SJCRH30 (cell line): ENCODE data around the gene SYNRG. TPM values are rescaled to one million over a fixed set of nuclear protein-coding genes. Genes with fewer than 3 reads are reported as not detected.
A peak's percentile ranks its signal among the peaks of the same experiment; 100 is the strongest.
"Not testable (repeated sequence)": the region's sequence is repeated elsewhere in the genome, so short reads cannot be mapped to it uniquely, and the experiment has no call there.

Experiments used
- DNase-seq, 2 experiments: peaks; one replicate each; pipeline ENCODE4 v3.0.0-alpha.2; 2015 to 2020
- H3K27ac ChIP-seq: fragments of 250-450 bp; sonication (Bioruptor Pico); 2 replicates; pipeline ENCODE4 v1.5.1; 2020; ENCODE audit warnings: mild to moderate bottlenecking, moderate library complexity
- H3K27me3 ChIP-seq: fragments of 250-450 bp; sonication (Bioruptor Pico); 2 replicates; pipeline ENCODE4 v1.5.1; 2020; ENCODE audit warnings: mild to moderate bottlenecking, moderate library complexity
- H3K36me3 ChIP-seq: fragments of 250-450 bp; sonication (Bioruptor Pico); 2 replicates; pipeline ENCODE4 v1.5.1; 2020; ENCODE audit warnings: mild to moderate bottlenecking, moderate library complexity
- H3K4me1 ChIP-seq: fragments of 250-450 bp; sonication (Bioruptor Pico); 2 replicates; pipeline ENCODE4 v1.5.1; 2020; ENCODE audit warnings: mild to moderate bottlenecking, moderate library complexity
- H3K4me3 ChIP-seq: fragments of 250-450 bp; sonication (Bioruptor Pico); 2 replicates; pipeline ENCODE4 v1.5.1; 2020; ENCODE audit warnings: mild to moderate bottlenecking, moderate library complexity
- H3K9me3 ChIP-seq: fragments of 250-450 bp; sonication (Bioruptor Pico); replicated peaks from 2 replicates; pipeline ENCODE4 v1.5.1; 2020; ENCODE audit warnings: mild to moderate bottlenecking, moderate library complexity
- total RNA-seq: library from RNA; depleted of rRNA; stranded (reverse); fragments of >200 nt; shearing (Covaris generic); gene quantifications from 2 replicates; pipeline ENCODE4 v1.2.3, GENCODE V29; 2014

SYNRG gene
- total RNA-seq, 1 experiment from 2014 or later, result 16.5 TPM

DNA sequence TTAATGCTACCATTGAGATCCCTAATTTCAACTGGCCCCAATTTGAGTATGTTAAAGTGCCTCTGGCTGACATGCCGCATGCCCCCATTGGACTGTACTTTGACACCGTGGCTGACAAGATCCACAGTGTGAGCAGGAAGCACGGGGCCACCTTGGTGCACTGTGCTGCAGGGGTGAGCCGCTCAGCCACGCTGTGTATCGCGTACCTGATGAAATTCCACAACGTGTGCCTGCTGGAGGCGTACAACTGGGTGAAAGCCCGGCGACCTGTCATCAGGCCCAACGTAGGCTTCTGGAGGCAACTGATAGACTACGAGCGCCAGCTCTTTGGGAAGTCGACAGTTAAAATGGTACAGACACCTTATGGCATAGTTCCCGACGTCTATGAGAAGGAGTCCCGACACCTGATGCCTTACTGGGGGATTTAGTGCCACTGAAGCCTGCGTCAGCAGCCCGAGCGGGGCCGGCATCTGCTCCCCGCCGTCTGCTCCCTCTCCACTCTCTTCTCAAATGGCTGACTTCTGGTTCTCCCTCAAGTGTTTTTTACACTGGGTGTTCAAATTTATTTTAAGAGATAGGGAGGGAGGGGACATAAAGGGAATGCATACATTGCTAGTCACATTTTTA is 96.7 kb downstream of the SYNRG start:
- Histone ChIP-seq H3K27me3 (no peaks in the 10 kb centered on the region), H3K27ac (no peak overlapping the region), H3K4me3 (no peak overlapping the region), H3K4me1 (peaks cover 8% of the 10 kb centered on the region), H3K9me3 (no peaks in the 10 kb centered on the region), H3K36me3 (peaks cover 22% of the 10 kb centered on the region)
- DNase-seq, result no peak

DNA sequence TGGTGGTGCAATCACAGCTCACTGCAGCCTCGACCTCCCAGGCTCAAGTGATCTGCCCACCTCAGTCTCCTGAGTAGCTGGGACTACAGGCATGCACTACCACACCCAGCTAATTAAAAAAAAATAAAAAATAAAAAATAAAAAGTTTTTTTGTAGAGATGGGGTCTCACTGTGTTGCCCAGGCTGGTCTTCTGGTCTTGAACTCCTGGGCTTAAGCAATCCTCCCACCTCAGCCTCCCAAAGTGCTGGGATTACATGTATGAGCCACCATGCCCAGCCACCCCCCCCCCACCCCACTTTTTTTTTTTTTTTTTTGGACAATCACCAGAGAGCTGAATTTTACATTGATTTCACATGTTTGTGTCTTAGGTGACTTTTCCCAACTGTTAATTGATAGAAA is 97.6 kb downstream of the SYNRG start:
- peaks cover 17% of the 10 kb centered on the region for H3K36me3 ChIP-seq
- H3K4me1 ChIP-seq, H3K27ac ChIP-seq, H3K27me3 ChIP-seq, H3K4me3 ChIP-seq, DNase-seq, H3K9me3 ChIP-seq: not testable (repeated sequence)

DNA sequence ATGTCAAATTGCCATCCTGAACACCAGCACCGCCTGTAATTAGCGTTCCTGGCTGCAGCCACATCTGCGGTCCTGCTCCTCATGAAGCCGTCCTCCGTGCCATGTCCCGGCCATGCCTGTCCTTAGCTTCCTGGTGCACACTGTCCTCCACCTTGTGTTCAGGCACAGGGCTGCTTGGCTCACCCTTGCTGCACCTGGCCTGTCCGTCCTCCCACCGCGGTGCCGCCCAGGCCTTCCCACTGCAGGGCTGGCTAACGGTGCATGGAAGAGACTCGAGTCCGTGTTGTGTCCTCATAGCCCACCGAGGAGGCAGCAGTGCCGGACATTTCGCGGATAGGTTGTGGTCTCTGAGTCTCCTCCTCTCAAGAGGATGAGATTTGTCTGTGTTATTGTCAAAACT is 99.2 kb downstream of the SYNRG start:
- H3K36me3 ChIP-seq, result peaks cover 16% of the 10 kb centered on the region
- no peaks in the 10 kb centered on the region for H3K27me3 ChIP-seq
- no peak overlapping the region for H3K27ac ChIP-seq
- peak in 1 of 2 experiments; percentile 14 for DNase-seq
- no peaks in the 10 kb centered on the region for H3K9me3 ChIP-seq
- no peaks in the 10 kb centered on the region for H3K4me1 ChIP-seq
- H3K4me3 ChIP-seq, result no peak overlapping the region

DNA sequence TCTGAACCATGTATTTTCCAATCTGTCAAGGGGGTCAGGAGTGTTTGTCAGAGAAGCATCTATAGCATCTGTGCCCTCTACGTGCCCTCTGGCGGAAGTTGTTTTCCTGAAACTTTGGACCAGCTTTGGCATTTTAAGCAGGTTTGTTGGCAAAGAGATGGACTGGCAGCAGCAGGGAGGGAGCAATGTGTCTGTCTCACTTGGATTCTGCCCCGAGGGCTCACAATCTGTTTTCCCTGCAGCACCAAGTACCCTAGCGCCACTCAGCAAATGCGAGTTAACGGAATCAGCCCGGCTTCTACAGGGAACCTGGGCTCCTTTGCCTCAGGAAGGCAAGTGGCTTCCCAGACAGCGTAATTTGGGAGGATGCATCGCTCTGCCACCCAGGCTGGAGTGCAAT is 102.1 kb downstream of the SYNRG start:
- no peak for DNase-seq
- Histone ChIP-seq H3K27ac (no peak overlapping the region), H3K9me3 (no peaks in the 10 kb centered on the region), H3K4me3 (no peak overlapping the region), H3K27me3 (no peaks in the 10 kb centered on the region), H3K36me3 (peaks cover 2% of the 10 kb centered on the region; the same call in 1 of the 2 replicates), H3K4me1 (no peaks in the 10 kb centered on the region)

DNA sequence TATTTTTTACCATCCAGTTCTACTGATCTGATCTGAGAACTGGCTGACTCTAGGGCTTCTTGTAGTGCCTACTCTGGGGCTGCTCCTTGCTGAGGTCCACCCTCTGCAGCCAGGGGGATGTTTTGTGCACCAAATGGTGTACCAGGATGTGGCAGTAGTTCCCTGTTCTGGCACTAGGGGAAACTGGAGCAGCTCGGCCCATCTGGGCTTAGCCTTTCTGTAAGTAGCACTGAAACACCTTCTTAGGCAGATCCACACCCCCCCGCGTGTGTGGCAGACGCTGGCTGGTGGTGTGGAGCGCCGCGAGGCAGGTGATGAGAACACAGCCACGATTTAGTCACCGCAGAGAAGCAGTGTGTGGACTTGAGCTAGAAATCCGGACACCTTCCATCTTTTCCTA is 102.5 kb downstream of the SYNRG start:
- Histone ChIP-seq H3K4me3 (no peak overlapping the region), H3K36me3 (no peaks in the 10 kb centered on the region), H3K27ac (no peak overlapping the region), H3K9me3 (no peaks in the 10 kb centered on the region), H3K27me3 (no peaks in the 10 kb centered on the region), H3K4me1 (no peaks in the 10 kb centered on the region)
- peak; percentile 19 to 32 for DNase-seq

DNA sequence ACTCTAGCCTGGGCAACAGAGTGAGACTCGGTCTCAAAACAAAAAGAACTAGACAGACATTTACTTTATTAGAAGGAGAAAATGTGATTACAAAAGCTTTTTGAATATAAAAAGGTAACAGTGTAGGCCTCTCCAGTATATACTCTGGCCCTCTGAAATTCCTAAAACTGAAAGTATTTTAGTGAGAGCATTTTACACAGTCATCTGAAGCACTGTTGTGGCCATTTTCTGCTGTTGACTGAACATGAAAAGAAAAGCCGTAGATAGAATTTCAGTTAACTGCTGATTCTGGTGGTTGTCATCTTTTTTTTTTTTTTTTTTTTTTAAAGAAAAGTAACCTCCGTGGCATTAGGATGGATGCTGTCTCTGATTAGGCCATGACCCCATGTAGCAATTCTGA is 103.9 kb downstream of the SYNRG start:
- Histone ChIP-seq H3K4me3 (no peak overlapping the region), H3K27me3 (no peaks in the 10 kb centered on the region), H3K27ac (no peak overlapping the region), H3K36me3 (no peaks in the 10 kb centered on the region), H3K4me1 (no peaks in the 10 kb centered on the region), H3K9me3 (no peaks in the 10 kb centered on the region)
- no peak for DNase-seq

DNA sequence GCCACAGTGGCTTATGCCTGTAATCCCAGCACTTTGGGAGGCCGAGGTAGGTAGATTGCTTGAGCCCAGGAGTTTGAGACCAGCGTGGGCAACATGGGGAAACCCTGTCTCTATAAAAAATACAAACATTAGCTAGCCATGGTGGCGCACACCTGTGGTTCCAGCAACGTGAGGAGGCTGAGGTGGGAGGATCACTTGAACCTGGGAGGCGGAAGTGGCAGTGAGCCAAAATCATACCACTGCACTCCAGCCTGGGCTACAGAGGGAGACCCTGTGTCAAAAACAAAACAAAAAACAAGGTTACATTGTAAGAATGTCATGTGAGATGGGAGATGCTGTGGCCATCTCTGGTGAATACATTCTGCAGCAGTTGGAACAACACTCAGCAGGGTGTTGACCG is 106.1 kb downstream of the SYNRG start:
- Histone ChIP-seq H3K36me3 (no peaks in the 10 kb centered on the region), H3K27ac (no peak overlapping the region), H3K9me3 (no peaks in the 10 kb centered on the region), H3K27me3 (no peaks in the 10 kb centered on the region), H3K4me1 (no peaks in the 10 kb centered on the region), H3K4me3 (no peak overlapping the region)
- no peak for DNase-seq

DNA sequence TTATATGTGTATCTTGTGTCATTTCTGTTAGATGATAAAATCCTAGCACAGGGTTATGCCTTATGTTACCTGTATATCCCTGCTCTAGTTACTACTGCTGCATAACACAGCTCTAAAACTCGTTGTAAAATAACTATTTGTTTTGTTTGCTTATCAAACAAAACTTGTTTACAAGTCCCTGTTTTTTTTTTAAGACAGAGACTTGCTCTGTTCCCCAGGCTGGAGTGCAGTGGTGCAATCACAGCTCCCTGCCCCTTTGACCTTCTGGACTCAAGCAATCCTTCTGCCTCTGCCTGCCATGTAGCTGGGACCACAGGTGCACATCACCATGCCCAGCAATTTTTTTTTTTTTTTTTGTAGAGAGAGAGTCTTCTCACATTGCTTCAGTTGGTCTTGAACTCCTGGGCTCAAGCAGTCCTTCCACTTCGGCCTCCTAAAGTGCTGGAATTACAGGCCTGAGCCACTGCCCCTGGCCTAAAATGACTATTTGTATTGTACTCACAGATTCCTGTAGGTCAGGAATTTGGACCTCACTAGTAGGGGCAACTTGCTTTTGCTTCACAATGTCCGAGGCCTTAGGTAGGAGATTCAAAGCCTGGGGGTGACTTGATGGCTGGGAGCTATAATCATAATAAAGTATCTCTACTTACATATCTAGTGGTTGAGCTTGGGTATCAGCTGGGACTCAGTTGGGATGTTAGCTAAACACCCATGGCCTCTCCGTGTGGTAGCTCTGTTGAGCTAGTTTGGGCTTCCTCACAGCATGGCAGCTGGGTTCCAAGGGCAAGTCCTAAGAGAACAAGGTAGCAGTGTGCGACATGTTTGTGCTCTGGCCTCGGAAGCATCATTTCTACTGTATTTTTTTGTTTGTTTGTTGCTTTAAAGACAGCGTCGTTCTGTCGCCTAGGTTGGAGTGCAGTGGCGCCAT is 106.9 kb downstream of the SYNRG start:
- H3K36me3 ChIP-seq, result no peaks in the 10 kb centered on the region
- H3K4me3 ChIP-seq, result no peak overlapping the region
- H3K4me1 ChIP-seq, result no peaks in the 10 kb centered on the region
- H3K27me3 ChIP-seq, result no peaks in the 10 kb centered on the region
- no peak for DNase-seq
- no peaks in the 10 kb centered on the region for H3K9me3 ChIP-seq
- no peak overlapping the region for H3K27ac ChIP-seq

DNA sequence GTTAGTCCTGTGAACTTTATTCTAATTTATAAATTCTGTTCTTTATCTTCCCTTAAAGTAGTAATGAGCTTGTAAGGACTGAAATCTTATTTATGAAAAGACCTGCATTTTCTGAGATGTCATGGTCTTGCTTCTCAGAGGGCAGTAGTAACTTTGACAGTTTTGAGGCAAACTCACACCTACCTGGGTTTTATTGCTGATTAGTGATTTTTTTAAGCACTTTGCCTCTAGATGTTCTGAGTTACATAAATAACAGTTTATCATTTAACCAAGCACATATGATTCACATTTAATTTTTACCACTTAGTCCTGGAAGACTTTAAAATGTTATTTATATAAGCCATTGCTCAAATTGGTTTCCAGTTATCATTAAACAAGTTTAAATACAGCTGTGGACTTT is 108.8 kb downstream of the SYNRG start:
- Histone ChIP-seq H3K9me3 (no peaks in the 10 kb centered on the region), H3K27ac (no peak overlapping the region), H3K36me3 (no peaks in the 10 kb centered on the region), H3K4me1 (no peaks in the 10 kb centered on the region), H3K4me3 (no peak overlapping the region), H3K27me3 (no peaks in the 10 kb centered on the region)
- DNase-seq, result no peak

DNA sequence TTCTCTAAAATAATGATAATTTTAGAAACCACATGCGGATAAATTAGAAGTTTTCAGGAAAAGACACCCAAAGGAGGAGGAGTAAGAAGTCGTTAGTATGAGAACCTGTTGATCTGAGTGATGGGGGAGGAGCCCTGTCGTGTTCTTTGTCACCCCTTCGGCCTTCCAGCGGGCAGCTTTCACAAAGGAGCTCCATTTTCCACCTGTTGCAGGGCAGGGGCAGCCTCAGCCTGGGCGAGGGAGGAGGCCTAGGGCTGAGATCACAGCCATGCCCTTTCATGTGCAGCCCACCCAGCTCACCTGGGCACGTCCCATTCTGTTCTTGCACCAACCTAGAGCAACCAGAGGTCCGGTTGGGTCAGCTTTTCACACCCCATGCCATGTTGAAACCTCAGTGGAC is 114.2 kb downstream of the SYNRG start:
- no peak for DNase-seq
- Histone ChIP-seq H3K4me1 (peaks cover 5% of the 10 kb centered on the region), H3K27ac (no peak overlapping the region), H3K9me3 (no peaks in the 10 kb centered on the region), H3K27me3 (no peaks in the 10 kb centered on the region), H3K4me3 (no peak overlapping the region), H3K36me3 (no peaks in the 10 kb centered on the region)

DNA sequence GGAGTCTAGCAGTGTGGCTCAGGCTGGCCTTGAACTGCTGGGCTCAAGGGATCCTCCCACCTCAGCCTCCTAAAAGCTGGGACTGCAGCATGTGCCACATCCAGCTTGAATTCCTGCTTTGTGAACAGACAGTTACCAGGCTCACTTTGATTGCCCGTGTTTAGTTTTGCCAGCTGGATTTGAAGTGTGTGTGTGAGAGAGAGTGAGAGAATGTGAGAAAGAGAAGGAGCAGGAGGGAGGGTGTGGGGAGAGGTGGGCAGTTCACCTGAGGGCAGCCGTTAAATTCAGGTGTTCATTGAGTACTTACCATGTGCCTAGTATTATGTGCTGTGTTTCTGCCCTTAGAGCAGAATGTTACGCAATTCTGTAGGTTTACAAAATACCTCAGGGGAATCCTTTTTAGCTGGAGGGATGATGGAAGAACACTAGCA is 114.8 kb downstream of the SYNRG start:
- Histone ChIP-seq H3K9me3 (no peaks in the 10 kb centered on the region), H3K4me1 (peaks cover 5% of the 10 kb centered on the region), H3K36me3 (no peaks in the 10 kb centered on the region), H3K27ac (no peak overlapping the region), H3K27me3 (no peaks in the 10 kb centered on the region), H3K4me3 (no peak overlapping the region)
- no peak for DNase-seq

DNA sequence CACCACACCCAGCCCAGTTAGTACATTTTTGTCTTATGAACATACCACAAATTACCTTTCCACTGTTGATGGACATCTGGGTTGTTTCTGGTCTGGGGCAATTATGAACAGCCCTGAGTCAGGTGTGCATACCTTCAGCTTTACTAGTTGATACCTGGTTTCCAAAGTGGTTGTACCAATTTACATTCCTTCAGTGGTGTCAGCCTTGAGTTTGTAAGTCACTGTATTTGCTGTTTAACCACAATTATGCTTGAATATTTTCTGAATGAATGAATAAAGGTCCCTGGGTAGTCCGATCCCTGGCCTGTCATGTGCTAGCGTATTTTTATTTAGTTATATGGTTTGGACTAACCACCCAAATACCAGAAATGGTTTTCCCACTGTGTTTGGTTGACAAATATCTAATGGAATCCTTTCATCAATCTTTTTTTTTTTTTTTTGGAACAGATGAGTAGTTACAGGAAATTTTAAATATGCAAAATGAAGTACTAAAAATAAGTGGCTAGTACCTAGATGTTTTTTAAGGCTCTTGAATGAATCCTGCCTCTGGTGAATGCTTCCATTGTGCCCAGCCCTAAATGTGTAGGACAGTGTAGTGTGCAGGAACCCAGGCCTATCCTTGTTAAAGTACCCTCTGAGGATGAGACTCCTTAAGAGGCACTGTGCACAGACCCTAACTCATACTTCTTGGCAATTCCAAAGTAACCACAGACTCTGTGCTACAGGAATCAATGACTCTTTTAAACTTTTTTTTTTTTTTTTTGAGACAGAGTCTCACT is 115.8 kb downstream of the SYNRG start:
- H3K36me3 ChIP-seq, result no peaks in the 10 kb centered on the region
- H3K4me3 ChIP-seq, result no peak overlapping the region
- no peaks in the 10 kb centered on the region for H3K9me3 ChIP-seq
- H3K27me3 ChIP-seq, result no peaks in the 10 kb centered on the region
- peaks cover 5% of the 10 kb centered on the region for H3K4me1 ChIP-seq
- no peak for DNase-seq
- H3K27ac ChIP-seq, result no peak overlapping the region

DNA sequence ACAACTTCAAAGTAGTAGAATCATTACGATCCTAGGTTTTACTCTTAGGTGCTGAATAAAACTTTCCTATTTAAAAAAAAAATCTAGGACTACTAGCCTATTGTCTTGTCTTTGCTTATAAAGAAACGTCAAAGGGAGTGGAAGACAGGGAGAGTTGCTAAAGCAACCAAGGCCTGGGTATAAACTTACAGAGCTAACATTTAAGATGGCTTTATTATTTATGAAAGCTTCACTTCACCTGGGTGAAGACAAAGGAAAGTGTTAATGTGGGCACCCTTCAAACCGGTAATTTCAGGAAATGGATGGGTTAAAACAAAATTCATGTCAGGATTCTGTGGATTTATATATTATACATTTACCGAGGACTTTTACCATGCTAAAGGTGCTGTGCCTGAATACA is 117.1 kb downstream of the SYNRG start:
- no peaks in the 10 kb centered on the region for H3K36me3 ChIP-seq
- no peak for DNase-seq
- no peak overlapping the region for H3K27ac ChIP-seq
- H3K9me3 ChIP-seq, result no peaks in the 10 kb centered on the region
- H3K27me3 ChIP-seq, result no peaks in the 10 kb centered on the region
- peaks cover 9% of the 10 kb centered on the region for H3K4me1 ChIP-seq
- H3K4me3 ChIP-seq, result no peak overlapping the region

DNA sequence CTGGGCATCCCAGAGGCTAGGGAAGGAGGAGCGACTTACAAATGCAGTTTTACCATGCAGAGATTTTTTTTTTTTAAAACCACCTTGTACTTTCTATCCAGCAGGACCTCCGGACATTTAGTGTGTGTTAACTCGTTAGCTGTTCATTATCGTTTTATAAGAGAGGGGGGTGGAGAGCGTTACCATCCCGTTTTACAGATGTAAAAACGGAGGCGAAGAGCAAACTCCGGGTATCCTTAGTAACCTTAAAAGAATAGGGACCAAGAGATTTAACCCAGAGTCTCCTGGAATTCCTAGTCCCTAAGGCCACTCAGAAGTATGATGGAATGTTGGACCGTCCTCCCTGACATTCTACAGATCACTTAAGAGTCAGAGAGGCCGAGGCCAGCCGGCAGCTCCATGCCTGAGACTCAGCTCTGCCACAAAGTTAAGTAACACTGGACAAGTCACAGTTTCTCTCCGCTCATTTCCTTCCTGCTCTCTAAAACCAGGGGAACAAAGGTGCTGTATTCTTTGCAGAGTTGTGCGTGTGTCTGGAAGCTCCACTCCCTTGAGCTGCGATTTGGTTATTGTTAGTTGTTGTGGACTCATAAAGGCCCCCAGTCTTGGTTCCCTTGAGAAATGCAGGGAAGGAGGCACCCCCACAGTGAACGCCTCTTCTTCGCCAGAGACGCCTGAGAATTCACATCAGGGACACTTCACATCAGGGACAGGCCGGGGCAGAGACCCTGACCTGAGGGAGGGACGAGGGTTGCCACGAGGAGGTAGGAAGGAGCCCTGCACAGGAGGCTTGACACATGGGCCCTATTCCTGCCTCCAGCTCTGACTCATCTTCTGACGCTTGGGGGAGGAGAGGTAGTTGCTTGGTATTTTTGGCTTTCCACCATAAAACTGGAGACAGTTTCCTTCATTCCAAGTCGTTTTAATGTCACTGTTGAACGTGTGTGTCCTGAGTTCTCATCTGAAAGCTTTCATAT is 118.3 kb downstream of the SYNRG start:
- DNase-seq, result peak; percentile 61 to 72
- peak overlapping the region; percentile 67 for H3K4me3 ChIP-seq
- no peaks in the 10 kb centered on the region for H3K36me3 ChIP-seq
- H3K4me1 ChIP-seq, result peaks cover 9% of the 10 kb centered on the region
- peak overlapping the region; percentile 7; the same call in 1 of the 2 replicates for H3K27ac ChIP-seq
- no peaks in the 10 kb centered on the region for H3K9me3 ChIP-seq
- H3K27me3 ChIP-seq, result no peaks in the 10 kb centered on the region
